ENCODE measurements around the gene STPG1.

STPG1 gene

GRCh38 chr1:24426744-24427544, 13.4 kb upstream of the STPG1 start:
- ATAC-seq (no peak), DNase-seq (no peak)

GRCh38 chr1:24425922-24426321, 12.3 kb upstream of the STPG1 start:
- DNase-seq (no peak), ATAC-seq (no peak)

GRCh38 chr1:24425441-24425840, 11.9 kb upstream of the STPG1 start:
- DNase-seq (no peak), ATAC-seq (no peak)

GRCh38 chr1:24424990-24425389, 11.4 kb upstream of the STPG1 start:
- ATAC-seq (no peak), DNase-seq (no peak)

GRCh38 chr1:24424207-24424606, 10.6 kb upstream of the STPG1 start:
- DNase-seq (peak; percentile 26), ATAC-seq (peak; percentile 79)

- ATAC-seq, result no peak
- no peak for DNase-seq
Measured at GRCh38 chr1:24421502-24421901, 7.9 kb upstream of the STPG1 start.

- no peak for DNase-seq
- ATAC-seq, result no peak
Measured at GRCh38 chr1:24420547-24420946, 7.0 kb upstream of the STPG1 start.

- ATAC-seq, result no peak
- DNase-seq, result peak; percentile 20
Measured at GRCh38 chr1:24418898-24419628, 5.5 kb upstream of the STPG1 start.

- no peak for DNase-seq
- ATAC-seq, result no peak
Measured at GRCh38 chr1:24417681-24418080, 4.1 kb upstream of the STPG1 start.

GRCh38 chr1:24416666-24417391, 3.2 kb upstream of the STPG1 start:
- peak; percentile 48 for ATAC-seq
- peak; percentile 58 for DNase-seq

GRCh38 chr1:24415910-24416665, 2.5 kb upstream of the STPG1 start:
- DNase-seq (peak; percentile 27), ATAC-seq (no peak)

- peak; percentile 97 for DNase-seq
- ATAC-seq, result peak; percentile 94
Measured at GRCh38 chr1:24415334-24415909, 1.8 kb upstream of the STPG1 start, which contains the start of gene NIPAL3. NIPAL3 (plus strand) TSS chr1:24415802; CDS start chr1:24419548, 3,746 bp downstream.

GRCh38 chr1:24414775-24415333, 1.3 kb upstream of the STPG1 start:
- no peak for ATAC-seq
- DNase-seq, result no peak

- no peak for ATAC-seq
- DNase-seq, result no peak
Measured at GRCh38 chr1:24412408-24412807, 1.2 kb downstream of the STPG1 start.

GRCh38 chr1:24411963-24412362, 1.6 kb downstream of the STPG1 start:
- DNase-seq (no peak), ATAC-seq (no peak)

- no peak for ATAC-seq
Measured at GRCh38 chr1:24410750-24411149, 2.8 kb downstream of the STPG1 start.

GRCh38 chr1:24409535-24409934, 4.0 kb downstream of the STPG1 start:
- DNase-seq (no peak), ATAC-seq (no peak)

More at GRCh38 chr1:24410750-24411149, 2.8 kb downstream of the STPG1 start:
- DNase-seq, result no peak

GRCh38 chr1:24406788-24407187, 6.8 kb downstream of the STPG1 start:
- no peak for ATAC-seq
- no peak for DNase-seq

GRCh38 chr1:24403806-24404205, 9.8 kb downstream of the STPG1 start:
- ATAC-seq (no peak), DNase-seq (no peak)

- no peak for ATAC-seq
- no peak for DNase-seq
Measured at GRCh38 chr1:24400065-24400464, 13.5 kb downstream of the STPG1 start.

GRCh38 chr1:24393892-24394291, 19.7 kb downstream of the STPG1 start:
- DNase-seq (no peak), ATAC-seq (no peak)
